Tibial artery (tissue), 4 donors: ENCODE measurements around the gene SCART1.
"Not testable (repeated sequence)": the region's sequence is repeated elsewhere in the genome, so short reads cannot be mapped to it uniquely, and the experiment has no call there.

Experiments
- DNase-seq, 2 donors: peaks; one replicate each; pipeline ENCODE4 v3.0.0-alpha.2; 2019
- H3K27ac ChIP-seq, 2 donors: fragments of 200-600 bp; sonication (generic) in 1 of 2; 1 replicate in 1 of 2; 2 replicates in 1 of 2; pipeline ENCODE4 v1.5.1; 2018 to 2019; ENCODE audit warnings: mild to moderate bottlenecking in 1 of 2
- H3K27me3 ChIP-seq, 2 donors: fragments of 200-600 bp; sonication (generic) in 1 of 2; one replicate each; pipeline versions ENCODE4 v1.5.1 to v1.6.0; 2016 to 2019
- H3K36me3 ChIP-seq, 3 donors: fragments of 200-600 bp; sonication (generic) in 2 of 3; one replicate each; pipeline ENCODE4 v1.5.1; 2016 to 2019; ENCODE audit warnings: mild to moderate bottlenecking in 2 of 3
- H3K4me1 ChIP-seq, 4 donors: fragments of 200-600 bp; sonication (generic) in 2 of 4; 1 replicate in 3 of 4; 2 replicates in 1 of 4; pipeline ENCODE4 v1.5.1; 2016 to 2019
- H3K4me3 ChIP-seq, 2 donors: fragments of 200-600 bp; sonication (generic) in 1 of 2; 1 replicate in 1 of 2; 2 replicates in 1 of 2; pipeline ENCODE4 v1.5.1; 2018 to 2019; ENCODE audit warnings: mild to moderate bottlenecking in 2 of 2
- H3K9me3 ChIP-seq, 3 donors: fragments of 200-600 bp; sonication (generic) in 1 of 3; one replicate each; pipeline ENCODE4 v1.5.1; 2016 to 2019
- intact Hi-C: fragments of 100-400 bp; cut with DNase I; formaldehyde crosslinking; loops from one replicate; pipeline ENCODE4 v1.15.0; 2023; ENCODE audit warnings: low total_unique reads
- TF ChIP-seq, protein P1 (sequence below), 2 experiments: fragments of 200-600 bp in 1 of 2; fragments of 450-650 bp in 1 of 2; IDR thresholded peaks; one replicate each; pipeline ENCODE4 v1.5.1; 2017 to 2019; ENCODE audit warnings: antibody characterized with exemption in 2 of 2, mild to moderate bottlenecking in 1 of 2, moderate library complexity in 1 of 2

Gene SCART1

DNA sequence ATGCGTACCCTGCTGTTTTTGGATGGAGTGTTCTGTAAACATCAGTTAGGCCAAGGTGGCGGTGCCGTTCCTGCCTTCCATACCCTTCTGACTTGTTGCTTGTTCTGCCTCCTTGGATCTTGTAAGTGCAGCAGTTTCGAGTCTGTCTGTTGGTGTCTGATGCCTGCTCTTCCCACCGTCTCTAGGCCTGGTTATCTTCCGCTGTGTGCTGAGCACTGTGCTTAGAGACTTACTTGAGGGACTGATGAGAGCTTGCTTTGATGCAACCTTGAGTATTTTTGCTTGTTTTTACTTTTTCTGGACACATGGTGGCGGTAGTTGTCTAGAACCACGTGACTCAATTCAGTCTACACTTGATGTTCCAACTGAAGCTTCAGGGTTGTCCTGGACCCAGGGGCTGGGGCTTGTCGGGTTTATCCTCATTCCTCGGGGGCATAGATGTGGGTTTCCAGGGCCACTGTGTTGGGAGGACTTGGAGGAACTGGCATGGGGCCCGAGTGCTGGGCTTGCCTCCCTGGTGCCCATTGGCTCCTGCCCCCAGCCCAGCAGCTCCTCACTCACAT lies 15.0 kb upstream of the SCART1 start:
- Histone ChIP-seq H3K9me3 (no peaks in the 10 kb centered on the region), H3K4me3 (no peak overlapping the region), H3K27ac (no peak overlapping the region), H3K36me3 (peaks cover 0 to 12% (median 8%) of the 10 kb centered on the region in 3 donors), H3K4me1 (no peaks in the 10 kb centered on the region), H3K27me3 (no peaks in the 10 kb centered on the region)
- TF ChIP-seq, protein P1, sequence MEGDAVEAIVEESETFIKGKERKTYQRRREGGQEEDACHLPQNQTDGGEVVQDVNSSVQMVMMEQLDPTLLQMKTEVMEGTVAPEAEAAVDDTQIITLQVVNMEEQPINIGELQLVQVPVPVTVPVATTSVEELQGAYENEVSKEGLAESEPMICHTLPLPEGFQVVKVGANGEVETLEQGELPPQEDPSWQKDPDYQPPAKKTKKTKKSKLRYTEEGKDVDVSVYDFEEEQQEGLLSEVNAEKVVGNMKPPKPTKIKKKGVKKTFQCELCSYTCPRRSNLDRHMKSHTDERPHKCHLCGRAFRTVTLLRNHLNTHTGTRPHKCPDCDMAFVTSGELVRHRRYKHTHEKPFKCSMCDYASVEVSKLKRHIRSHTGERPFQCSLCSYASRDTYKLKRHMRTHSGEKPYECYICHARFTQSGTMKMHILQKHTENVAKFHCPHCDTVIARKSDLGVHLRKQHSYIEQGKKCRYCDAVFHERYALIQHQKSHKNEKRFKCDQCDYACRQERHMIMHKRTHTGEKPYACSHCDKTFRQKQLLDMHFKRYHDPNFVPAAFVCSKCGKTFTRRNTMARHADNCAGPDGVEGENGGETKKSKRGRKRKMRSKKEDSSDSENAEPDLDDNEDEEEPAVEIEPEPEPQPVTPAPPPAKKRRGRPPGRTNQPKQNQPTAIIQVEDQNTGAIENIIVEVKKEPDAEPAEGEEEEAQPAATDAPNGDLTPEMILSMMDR (IDR thresholded peaks at IDR 0.05) = no peak
- no peak for DNase-seq
- intact Hi-C loops = no loop called here

DNA sequence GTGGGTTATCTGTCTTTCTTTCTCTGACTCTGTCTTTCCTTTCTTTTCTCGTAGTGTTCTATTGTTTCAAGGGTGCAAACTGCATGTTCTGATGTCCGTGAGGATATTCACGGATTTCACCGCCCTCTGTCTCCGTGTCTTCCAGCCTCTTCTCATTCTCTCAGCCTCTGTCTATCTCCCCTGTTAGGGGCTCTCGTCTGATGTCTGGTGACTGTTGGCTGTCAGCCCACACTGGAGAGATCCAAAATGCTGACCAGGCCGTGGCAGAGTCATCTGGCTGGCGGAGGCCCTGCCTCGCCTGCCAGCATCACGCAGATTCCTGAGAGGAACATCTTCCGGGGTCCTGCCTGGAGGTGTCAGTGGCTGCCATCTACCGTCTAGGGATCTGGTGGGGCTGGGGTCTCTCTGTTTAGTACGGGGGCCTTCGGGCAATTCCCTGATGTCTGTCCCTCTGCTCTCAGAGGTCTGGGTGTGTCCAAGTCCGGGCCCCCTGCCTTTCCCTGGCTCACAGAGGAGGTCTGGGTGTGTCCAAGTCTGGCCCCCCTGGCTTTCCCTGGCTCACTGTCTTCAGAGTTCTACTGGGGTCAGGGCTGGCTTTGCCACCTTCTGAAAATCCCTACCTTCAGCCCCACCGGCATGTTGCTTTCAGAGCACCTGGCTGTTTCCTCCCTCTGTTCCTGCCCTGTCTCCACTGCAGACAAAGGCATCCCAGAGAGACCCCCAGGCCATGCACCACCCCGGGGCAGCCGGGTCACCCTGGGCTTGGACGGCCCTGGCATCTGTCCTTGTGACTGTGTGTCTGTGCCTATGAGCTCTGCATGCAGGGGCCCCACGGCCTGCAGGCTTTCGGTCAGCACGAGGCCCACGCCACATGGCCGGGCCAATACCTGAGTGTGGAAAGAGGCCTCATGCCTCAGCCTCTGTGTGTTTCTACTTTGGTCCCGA lies 14.0 kb upstream of the SCART1 start:
- intact Hi-C loops = no loop called here
- H3K27ac ChIP-seq = no peak overlapping the region
- H3K27me3 ChIP-seq = no peaks in the 10 kb centered on the region
- H3K4me1 ChIP-seq = no peaks in the 10 kb centered on the region
- no peak for DNase-seq
- H3K36me3 ChIP-seq = peaks cover 0 to 12% (median 8%) of the 10 kb centered on the region in 3 donors
- TF ChIP-seq, protein P1 (IDR thresholded peaks at IDR 0.05) = no peak
- H3K9me3 ChIP-seq = no peaks in the 10 kb centered on the region
- H3K4me3 ChIP-seq = no peak overlapping the region

DNA sequence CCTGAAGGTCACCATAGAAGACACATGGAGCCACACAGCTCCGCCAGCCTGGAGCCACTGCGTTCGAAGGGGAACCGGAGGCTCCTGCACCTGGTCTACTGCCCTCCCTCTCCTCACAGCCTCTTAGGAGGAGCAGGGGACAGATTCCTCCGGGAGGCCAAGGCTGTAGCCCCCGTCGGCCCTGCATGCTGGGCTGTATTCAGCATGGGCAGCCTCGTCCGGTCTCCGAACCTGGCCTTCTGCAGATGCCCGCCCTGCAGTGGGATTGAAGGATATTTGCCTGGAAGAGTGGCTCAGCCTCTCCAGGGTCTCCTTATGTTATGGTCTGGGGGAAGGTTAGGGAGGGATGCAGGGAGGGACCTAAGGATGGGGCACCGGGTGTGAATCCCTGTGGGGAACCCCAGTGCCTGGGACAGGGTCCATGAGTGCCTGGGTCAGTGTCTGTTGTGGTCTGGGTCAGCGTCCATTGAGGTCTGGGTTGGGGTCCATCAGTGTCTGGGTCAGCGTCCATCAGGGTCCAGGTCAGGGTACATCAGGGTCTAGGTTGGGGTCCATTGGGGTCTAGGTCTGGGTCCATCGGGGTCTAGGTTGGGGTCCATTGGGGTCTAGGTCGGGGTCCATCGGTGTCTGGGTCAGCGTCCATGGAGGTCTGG lies 13.0 kb upstream of the SCART1 start:
- no peak for DNase-seq
- intact Hi-C loops = no loop called here
- Histone ChIP-seq H3K9me3 (peaks cover 0 to 6% (median 2%) of the 10 kb centered on the region in 3 donors), H3K36me3 (peaks cover 0 to 12% (median 8%) of the 10 kb centered on the region in 3 donors), H3K27ac (no peak overlapping the region), H3K27me3 (no peaks in the 10 kb centered on the region), H3K4me1 (no peaks in the 10 kb centered on the region), H3K4me3 (no peak overlapping the region)
- TF ChIP-seq, protein P1 (IDR thresholded peaks at IDR 0.05) = no peak

DNA sequence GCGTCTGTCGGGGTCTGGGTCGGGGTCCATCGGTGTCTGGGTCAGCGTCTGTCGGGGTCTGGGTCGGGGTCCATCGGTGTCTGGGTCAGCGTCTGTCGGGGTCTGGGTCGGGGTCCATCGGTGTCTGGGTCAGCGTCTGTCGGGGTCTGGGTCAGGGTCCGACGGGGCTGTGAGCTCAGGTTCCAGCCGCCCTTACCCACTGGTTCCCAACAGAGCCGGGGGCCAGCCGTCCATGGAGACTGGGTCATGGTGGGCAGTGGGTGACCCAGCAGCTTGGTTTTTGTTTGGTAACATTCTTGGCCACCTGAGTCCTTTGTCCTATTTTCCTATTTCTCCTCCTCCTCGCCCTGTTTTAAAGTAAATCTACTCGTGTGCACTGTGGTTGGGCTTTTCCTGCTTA lies 12.4 kb upstream of the SCART1 start:
- peaks cover 0 to 12% (median 10%) of the 10 kb centered on the region in 3 donors for H3K36me3 ChIP-seq
- H3K27ac ChIP-seq, intact Hi-C loops, H3K27me3 ChIP-seq, H3K4me3 ChIP-seq, H3K4me1 ChIP-seq, H3K9me3 ChIP-seq: not testable (repeated sequence)
- DNase-seq = peak in 1 of 2 donors; percentile 56

DNA sequence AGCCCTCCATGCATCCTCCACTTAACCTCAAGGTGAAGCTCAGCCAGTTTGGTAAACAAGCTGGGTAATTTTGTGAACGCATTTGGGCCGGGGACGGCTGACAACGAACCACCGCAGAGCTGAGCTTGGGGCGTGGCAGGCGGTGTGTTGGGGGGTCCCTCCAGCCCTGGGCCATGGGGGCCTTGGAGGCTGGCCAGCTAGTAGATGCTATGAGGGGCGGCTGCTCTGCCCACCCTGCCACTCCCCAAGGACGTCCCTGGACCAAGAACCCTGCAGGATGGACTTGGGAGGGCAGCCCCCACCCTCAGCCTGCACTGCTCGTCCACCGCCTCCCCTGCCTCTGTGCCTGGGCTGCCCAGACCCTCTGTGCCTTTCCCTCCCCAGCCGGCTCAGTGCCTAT lies 12.0 kb upstream of the SCART1 start:
- Histone ChIP-seq H3K4me1 (no peaks in the 10 kb centered on the region), H3K27ac (no peak overlapping the region), H3K36me3 (peaks cover 0 to 12% (median 12%) of the 10 kb centered on the region in 3 donors), H3K9me3 (peaks cover 0 to 14% (median 12%) of the 10 kb centered on the region in 3 donors), H3K4me3 (no peak overlapping the region), H3K27me3 (no peaks in the 10 kb centered on the region)
- TF ChIP-seq, protein P1 (IDR thresholded peaks at IDR 0.05) = no peak
- intact Hi-C loops = no loop called here
- no peak for DNase-seq
